Measurements from ENCODE around the gene SMG9. TPM values are rescaled to one million over a fixed set of nuclear protein-coding genes. Genes with fewer than 3 reads are reported as not detected.

Gene SMG9
- total RNA-seq, 5 donors from 2014 or later (not counting 1 experiment from before 2014, with no cell fraction given): 50.3 to 64.3 (median 56.8) TPM

Other genes starting within 250 kb of the SMG9 start
- gene ETHE1, start 227.8 kb downstream of the SMG9 start, total RNA-seq: 10 to 100 TPM; 19.1 to 39.4 (median 34.7) TPM
- gene ZNF575, start 221.8 kb downstream of the SMG9 start, total RNA-seq: 10 to 100 TPM in 1 of 5 donors, 1 to 10 TPM in 4; 3.4 to 12.7 (median 6.2) TPM
- gene XRCC1, start 179.4 kb downstream of the SMG9 start, total RNA-seq: 10 to 100 TPM; 31.7 to 37.8 (median 35.4) TPM
- 1 to 10 TPM in 3 of 5 donors, under 1 TPM in 2; 0.28 to 2.5 (median 1.5) TPM for gene PINLYP, start 179.2 kb downstream of the SMG9 start, total RNA-seq
- 10 to 100 TPM; 17.5 to 30.2 (median 19.9) TPM for gene IRGQ, start 158.8 kb downstream of the SMG9 start, total RNA-seq
- gene ZNF576, start 158.4 kb downstream of the SMG9 start, total RNA-seq: 10 to 100 TPM in 3 of 5 donors, 1 to 10 TPM in 2; 5.4 to 19.6 (median 16.9) TPM
- 1 to 10 TPM in 4 of 5 donors, under 1 TPM in 1; 0.55 to 1.6 (median 1.2) TPM for gene SRRM5, start 142.9 kb downstream of the SMG9 start, total RNA-seq
- gene ZNF428, start 135.3 kb downstream of the SMG9 start, total RNA-seq: 10 to 100 TPM; 28.9 to 35.2 (median 34.5) TPM
- gene CADM4, start 115.1 kb downstream of the SMG9 start, total RNA-seq: under 1 TPM; 0.16 to 0.61 (median 0.45) TPM
- 1 to 10 TPM; 3.0 to 7.7 (median 4.2) TPM for gene PLAUR, start 84.8 kb downstream of the SMG9 start, total RNA-seq
- gene IRGC, start 38.9 kb downstream of the SMG9 start, total RNA-seq: not detected
- 10 to 100 TPM; 21.9 to 90.1 (median 37.6) TPM for gene KCNN4, start 26.0 kb upstream of the SMG9 start, total RNA-seq
- gene LYPD5, start 47.5 kb upstream of the SMG9 start, total RNA-seq: under 1 TPM in 4 of 5 donors, not detected in 1; 0.20 to 0.70 (median 0.58) TPM
- 10 to 100 TPM in 3 of 5 donors, 1 to 10 TPM in 2; 5.4 to 19.0 (median 12.7) TPM for gene ZNF283, start 72.4 kb upstream of the SMG9 start, total RNA-seq
- 1 to 10 TPM; 1.1 to 3.0 (median 2.4) TPM for gene ZNF404, start 129.0 kb upstream of the SMG9 start, total RNA-seq
- gene ZNF45, start 180.3 kb upstream of the SMG9 start, total RNA-seq: 10 to 100 TPM; 12.7 to 22.2 (median 19.2) TPM
- 1 to 10 TPM in 4 of 5 donors, under 1 TPM in 1; 0.77 to 3.0 (median 1.6) TPM for gene ZNF221, start 196.3 kb upstream of the SMG9 start, total RNA-seq
- 10 to 100 TPM in 3 of 5 donors, 1 to 10 TPM in 2; 4.6 to 12.4 (median 11.3) TPM for gene ZNF155, start 229.2 kb upstream of the SMG9 start, total RNA-seq
- 1 to 10 TPM; 2.7 to 9.5 (median 8.1) TPM for gene ZNF230, start 248.0 kb upstream of the SMG9 start, total RNA-seq